GM18951 (cell line): Measurements from ENCODE around the gene ATP1A2.

Experiments used
- POLR2A ChIP-seq: IDR thresholded peaks from 4 replicates; pipeline ENCODE4 v1.6.1; 2011; ENCODE audit warnings: mild to moderate bottlenecking; ENCODE audit not compliant: insufficient read length, insufficient read depth; ENCODE audit errors: extremely low read depth
- in situ Hi-C: fragments of 300-500 bp; cut with MboI; formaldehyde crosslinking; loops from one replicate; pipeline ENCODE4 v1.12.0; 2022; ENCODE audit warnings: low sequenced_read_pairs, mixed read lengths, inconsistent platforms; ENCODE audit not compliant: unreplicated experiment

The ATP1A2 gene

DNA sequence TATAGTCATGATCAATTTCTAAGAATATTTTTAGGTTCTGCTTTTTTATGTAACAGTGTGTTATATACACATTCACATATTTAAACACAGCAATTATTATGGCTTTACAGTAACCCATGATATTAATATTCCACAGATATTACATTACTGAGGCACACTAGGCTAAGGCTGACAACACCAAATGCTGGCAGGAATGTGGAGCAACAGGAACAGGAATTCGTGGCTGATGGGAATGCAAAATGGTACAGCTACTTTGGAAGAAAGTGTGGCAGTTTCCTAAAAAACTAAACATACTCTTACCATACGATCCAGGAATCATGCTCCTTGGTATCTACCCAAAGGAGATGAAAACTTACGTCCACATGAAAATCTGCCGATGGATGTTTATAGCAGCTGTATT, 36.1 kb upstream of the ATP1A2 start:
- no peak for TF ChIP-seq POLR2A
- in situ Hi-C loops = loop anchor here (25.0 kb wide), 1 partner anchor 533 kb away; no protein-coding TSS in a partner anchor

GRCh38 chr1:160080381-160081100, 35.0 kb upstream of the ATP1A2 start:
- in situ Hi-C loops = loop anchor here (25.0 kb wide), 1 partner anchor 532 kb away; no protein-coding TSS in a partner anchor
- no peak for TF ChIP-seq POLR2A

DNA sequence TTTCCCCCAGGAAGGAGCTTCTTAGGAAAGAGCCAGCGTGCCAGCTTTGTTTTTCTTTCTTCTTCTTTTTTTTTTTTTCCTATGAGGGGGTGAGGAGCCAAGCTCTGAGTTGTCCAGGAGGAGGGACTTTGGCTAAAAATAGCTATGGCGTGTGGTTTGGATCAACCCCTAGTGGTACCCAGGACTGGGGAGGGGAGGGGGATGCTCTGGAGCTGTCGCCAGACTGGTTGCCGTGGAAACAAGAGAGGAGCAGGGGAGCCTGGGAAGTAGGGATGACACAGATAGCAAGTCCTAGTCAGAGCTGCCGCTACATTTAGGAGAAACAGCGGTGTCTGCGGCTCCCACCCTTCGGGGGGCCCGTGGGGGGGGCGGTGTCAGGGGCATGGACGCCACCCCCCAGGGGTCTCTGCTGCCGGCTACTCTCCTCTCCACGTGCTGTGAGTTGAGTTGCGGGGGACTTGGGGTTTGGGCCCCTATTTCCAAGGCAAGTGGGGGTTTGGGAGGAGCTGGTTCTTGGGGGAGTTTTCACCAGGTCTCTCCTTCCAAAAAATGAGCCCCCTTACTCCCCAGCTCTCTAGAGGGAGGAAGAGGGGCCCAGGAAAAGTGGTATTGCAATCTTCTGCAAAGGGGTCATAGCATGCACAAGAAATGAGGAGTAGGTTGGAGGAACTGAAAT, 34.2 kb upstream of the ATP1A2 start, which contains the start of gene KCNJ9:
Gene KCNJ9, plus strand, starts transcription at position 278 of the 676 bp plus-strand sequence. CDS start 2,493 bp downstream, outside the sequence.
- no peak for TF ChIP-seq POLR2A
- in situ Hi-C loops = loop anchor here (25.0 kb wide), 1 partner anchor 531 kb away; no protein-coding TSS in a partner anchor

DNA sequence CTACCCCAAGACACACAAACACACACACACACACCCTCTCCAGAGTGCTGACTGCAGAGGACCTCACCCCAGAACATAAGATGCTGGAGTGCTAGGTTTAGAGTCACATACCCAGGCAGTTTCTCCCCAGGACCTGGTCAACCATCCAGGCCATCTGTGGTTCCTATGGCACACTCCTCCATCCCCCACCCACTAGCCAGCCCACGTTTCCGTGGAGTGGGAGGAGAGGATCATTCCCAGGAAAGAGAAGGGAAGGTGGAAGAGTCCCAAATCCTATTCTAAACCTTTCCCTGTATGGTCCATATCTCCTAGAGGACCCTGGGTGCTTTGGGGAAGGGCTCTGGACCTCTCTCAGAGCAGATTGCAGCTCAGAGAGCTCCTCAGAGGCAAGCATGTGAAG, 33.1 kb upstream of the ATP1A2 start:
- in situ Hi-C loops = loop anchor here (25.0 kb wide), 1 partner anchor 530 kb away; no protein-coding TSS in a partner anchor
- no peak for TF ChIP-seq POLR2A

- TF ChIP-seq POLR2A = no peak
- in situ Hi-C loops = loop anchor here (25.0 kb wide), 1 partner anchor 529 kb away; no protein-coding TSS in a partner anchor
Observed at GRCh38 chr1:160082926-160083325, 32.6 kb upstream of the ATP1A2 start.

GRCh38 chr1:160083968-160084770, 31.4 kb upstream of the ATP1A2 start:
- in situ Hi-C loops = loop anchor here (25.0 kb wide), 1 partner anchor 528 kb away; no protein-coding TSS in a partner anchor
- TF ChIP-seq POLR2A = no peak

- in situ Hi-C loops = loop anchor here (25.0 kb wide), 1 partner anchor 527 kb away; no protein-coding TSS in a partner anchor
- no peak for TF ChIP-seq POLR2A
Observed at GRCh38 chr1:160084771-160085321, 30.7 kb upstream of the ATP1A2 start.

- TF ChIP-seq POLR2A = no peak
- in situ Hi-C loops = loop anchor here (25.0 kb wide), 1 partner anchor 526 kb away; no protein-coding TSS in a partner anchor
Observed at GRCh38 chr1:160085686-160086455, 29.7 kb upstream of the ATP1A2 start.

- in situ Hi-C loops = loop anchor here (25.0 kb wide), 1 partner anchor 526 kb away; no protein-coding TSS in a partner anchor
- TF ChIP-seq POLR2A = no peak
Observed at GRCh38 chr1:160086456-160086892, 29.1 kb upstream of the ATP1A2 start.

- TF ChIP-seq POLR2A = no peak
- in situ Hi-C loops = loop anchor here (25.0 kb wide), 1 partner anchor 525 kb away; no protein-coding TSS in a partner anchor
Observed at GRCh38 chr1:160087118-160087662, 28.4 kb upstream of the ATP1A2 start.

DNA sequence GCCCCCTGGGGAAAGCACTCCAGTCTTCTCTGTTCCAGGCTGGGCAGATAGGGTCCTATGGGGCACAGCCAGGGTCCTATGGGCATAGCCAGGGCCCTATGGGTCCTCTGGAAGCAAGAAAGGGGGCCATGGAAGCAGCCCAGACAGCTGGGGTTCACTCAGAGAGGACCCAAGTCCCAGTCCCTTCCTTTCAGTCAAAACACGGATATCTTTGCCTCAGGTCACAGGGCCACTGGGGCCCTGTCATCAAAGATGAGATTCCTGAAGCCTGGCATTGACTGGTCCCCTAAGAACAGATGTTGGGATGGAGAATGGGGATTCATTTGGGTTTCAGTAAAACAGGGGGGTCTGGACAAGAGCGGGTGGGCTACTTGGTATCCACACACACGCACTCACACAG, 25.7 kb upstream of the ATP1A2 start:
- no peak for TF ChIP-seq POLR2A
- in situ Hi-C loops = loop anchor here (25.0 kb wide), 1 partner anchor 522 kb away; no protein-coding TSS in a partner anchor
